Suprapubic skin (tissue), 4 donors: ENCODE measurements around the gene PRIM1.

Experiments used
- CTCF ChIP-seq, 2 donors: fragments of 200-600 bp in 1 of 2; fragments of 450-650 bp in 1 of 2; sonication (generic) in 1 of 2; IDR thresholded peaks; one replicate each; pipeline ENCODE4 v1.5.1; 2016 to 2019; ENCODE audit warnings: antibody characterized with exemption in 2 of 2, mild to moderate bottlenecking in 1 of 2, moderate library complexity in 1 of 2
- POLR2A ChIP-seq, 2 donors: fragments of 450-650 bp; IDR thresholded peaks; one replicate each; pipeline ENCODE4 v1.6.1; 2017; ENCODE audit warnings: antibody characterized with exemption in 2 of 2, mild to moderate bottlenecking in 2 of 2, moderate library complexity in 2 of 2
- POLR2AphosphoS5 ChIP-seq, 3 donors: sonication (generic); formaldehyde crosslinking; IDR thresholded peaks; one replicate each; pipeline ENCODE4 v1.6.1; 2017; ENCODE audit warnings: antibody characterized with exemption in 3 of 3

- TF ChIP-seq CTCF (IDR thresholded peaks at IDR 0.05): no peak
- TF ChIP-seq POLR2AphosphoS5 (IDR thresholded peaks at IDR 0.05): no peak
- no peak for TF ChIP-seq POLR2A (IDR thresholded peaks at IDR 0.05)
Observed at GRCh38 chr12:56778756-56779155, 26.6 kb upstream of the PRIM1 start.
